GM23248 (cell line): ENCODE measurements around the gene PPDPF. TPM values are rescaled to one million over a fixed set of nuclear protein-coding genes. Genes with fewer than 3 reads are reported as not detected.
"Not testable (repeated sequence)": the region's sequence is repeated elsewhere in the genome, so short reads cannot be mapped to it uniquely, and the experiment has no call there.

Source experiments
- DNase-seq: peaks from one replicate; pipeline ENCODE4 v3.0.0-alpha.2; 2015
- H2AFZ ChIP-seq: fragments of 200-600 bp; sonication (generic); 2 replicates; pipeline ENCODE4 v1.6.1; 2016; ENCODE audit warnings: antibody characterized with exemption
- H3F3A ChIP-seq: fragments of 200-600 bp; sonication (generic); 2 replicates; pipeline ENCODE4 v1.6.1; 2016; ENCODE audit warnings: mild to moderate bottlenecking, antibody characterized with exemption, mixed run types; ENCODE audit not compliant: insufficient read depth
- H3K27ac ChIP-seq: fragments of 200-600 bp; sonication (generic); 2 replicates; pipeline ENCODE4 v1.5.1; 2016; ENCODE audit warnings: mild to moderate bottlenecking
- H3K27me3 ChIP-seq: fragments of 200-600 bp; sonication (generic); replicated peaks from 2 replicates; pipeline ENCODE4 v1.6.1; 2016; ENCODE audit warnings: mild to moderate bottlenecking; ENCODE audit not compliant: insufficient read depth
- H3K36me3 ChIP-seq: fragments of 200-600 bp; sonication (generic); 2 replicates; pipeline ENCODE4 v1.6.1; 2016; ENCODE audit warnings: low read depth, mild to moderate bottlenecking
- H3K4me1 ChIP-seq: fragments of 200-600 bp; sonication (generic); 2 replicates; pipeline ENCODE4 v1.6.1; 2016; ENCODE audit warnings: mild to moderate bottlenecking; ENCODE audit not compliant: insufficient read depth
- H3K4me2 ChIP-seq: fragments of 200-600 bp; sonication (generic); one replicate; pipeline ENCODE4 v1.6.1; 2016; ENCODE audit warnings: mild to moderate bottlenecking; ENCODE audit not compliant: unreplicated experiment
- H3K4me3 ChIP-seq: fragments of 200-600 bp; sonication (generic); 2 replicates; pipeline ENCODE4 v1.5.1; 2016; ENCODE audit warnings: mild to moderate bottlenecking
- H3K79me2 ChIP-seq: fragments of 200-600 bp; sonication (generic); 2 replicates; pipeline ENCODE4 v1.6.1; 2016; ENCODE audit warnings: mild to moderate bottlenecking; ENCODE audit not compliant: insufficient read depth
- H3K9ac ChIP-seq: fragments of 200-600 bp; sonication (generic); 2 replicates; pipeline ENCODE4 v1.6.1; 2016; ENCODE audit warnings: mild to moderate bottlenecking
- H3K9me2 ChIP-seq: fragments of 200-600 bp; sonication (generic); 2 replicates; pipeline ENCODE4 v1.6.1; 2016; ENCODE audit warnings: mixed run types, mild to moderate bottlenecking, moderate library complexity; ENCODE audit not compliant: insufficient read depth
- H3K9me3 ChIP-seq: fragments of 200-600 bp; sonication (generic); one replicate; pipeline ENCODE4 v1.6.1; 2017; ENCODE audit warnings: low read depth
- H4K20me1 ChIP-seq: fragments of 200-600 bp; sonication (generic); 2 replicates; pipeline ENCODE4 v1.6.0; 2016; ENCODE audit not compliant: insufficient read depth
- EZH2 ChIP-seq: fragments of 200-600 bp; sonication (generic); IDR thresholded peaks from 2 replicates; pipeline ENCODE4 v1.6.1; 2018; ENCODE audit warnings: antibody characterized with exemption, mild to moderate bottlenecking; ENCODE audit not compliant: insufficient read depth, poor library complexity, severe bottlenecking
- EZH2phosphoT487 ChIP-seq: fragments of 200-600 bp; sonication (generic); IDR thresholded peaks from 2 replicates; pipeline ENCODE4 v1.6.1; 2018; ENCODE audit warnings: antibody characterized with exemption, moderate library complexity, mild to moderate bottlenecking, low read depth; ENCODE audit not compliant: insufficient read depth
- WGBS, 2 experiments: methylation state at CpG; one replicate each; pipeline ENCODE4 v1.1.6; 2015 to 2017; ENCODE audit warnings: low lambda C conversion rate in 2 of 2, low coverage in 1 of 2; ENCODE audit errors: missing lambda C conversion rate in 2 of 2; 5-methylcytosine and 5-hydroxymethylcytosine counted together
- in situ Hi-C: fragments of 300-500 bp; cut with MboI; formaldehyde crosslinking; loops from 2 replicates; pipeline ENCODE4 v1.15.0; 2020
- polyA plus RNA-seq: library from polyadenylated mRNA; unstranded; fragments of >200 nt; fragmentation: Nextera tagmentation; extraction: Ambion mirVana; gene quantifications from 2 replicates; pipeline ENCODE4 v1.2.1, GENCODE V29; 2016
- total RNA-seq: library from RNA; depleted of rRNA; stranded (reverse); fragments of >200 nt; shearing (Covaris generic); gene quantifications from 2 replicates; pipeline ENCODE4 v1.2.3, GENCODE V29; 2014

Gene PPDPF
- total and polyA plus RNA-seq, 2 experiments from 2014 or later = 170 to 236 TPM

- H3K79me2 ChIP-seq = no peaks in the 10 kb centered on the region
- no peaks in the 10 kb centered on the region for H3F3A ChIP-seq
- no peak overlapping the region for H3K27ac ChIP-seq
- H3K4me2 ChIP-seq = no peak overlapping the region
- no peak overlapping the region for H2AFZ ChIP-seq
- no peak for DNase-seq
- no peaks in the 10 kb centered on the region for H3K4me1 ChIP-seq
- no peak overlapping the region for H3K4me3 ChIP-seq
- no peaks in the 10 kb centered on the region for H3K9me3 ChIP-seq
- no peak overlapping the region for H3K9ac ChIP-seq
- no peaks in the 10 kb centered on the region for H3K36me3 ChIP-seq
- TF ChIP-seq EZH2 (no peak), EZH2phosphoT487 (no peak)
- peaks cover 9% of the 10 kb centered on the region; the same call in 1 of the 2 replicates for H3K27me3 ChIP-seq
- WGBS, 2 experiments = 74 to 75% methylated on average over 33 of the region's 33 CpGs
- H3K9me2 ChIP-seq = no peaks in the 10 kb centered on the region
- in situ Hi-C loops = no loop called here
- no peaks in the 10 kb centered on the region for H4K20me1 ChIP-seq
Measured at GRCh38 chr20:63508072-63508768, 12.3 kb upstream of the PPDPF start.

DNA sequence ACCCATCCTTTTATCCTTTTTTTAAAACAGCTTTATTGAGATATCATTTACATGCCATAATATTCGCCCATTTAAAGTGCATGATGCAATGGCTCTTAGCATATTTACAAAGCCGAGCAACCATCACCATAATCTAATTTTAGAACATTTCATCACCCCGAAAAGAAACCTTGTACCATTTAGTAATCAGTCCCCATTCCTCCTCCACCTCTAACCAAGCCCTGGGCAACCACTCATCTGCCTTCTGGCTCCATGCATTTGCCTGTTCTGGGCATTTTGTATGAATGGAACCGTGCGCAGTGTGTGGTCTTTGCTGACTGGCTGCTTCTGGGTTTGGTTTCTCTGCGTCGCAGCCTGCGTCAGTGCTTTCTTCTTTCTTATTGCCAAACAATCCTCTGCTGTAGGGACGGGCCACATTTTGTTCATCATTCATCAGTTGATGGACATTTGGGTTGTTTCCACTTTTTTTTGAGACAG is 11.4 kb upstream of the PPDPF start:
- Histone ChIP-seq H3F3A (no peaks in the 10 kb centered on the region), H3K4me1 (no peaks in the 10 kb centered on the region), H3K9me3 (no peaks in the 10 kb centered on the region), H3K27ac (no peak overlapping the region), H3K4me3 (no peak overlapping the region), H3K79me2 (no peaks in the 10 kb centered on the region), H3K36me3 (no peaks in the 10 kb centered on the region), H3K9me2 (no peaks in the 10 kb centered on the region), H3K4me2 (no peak overlapping the region), H4K20me1 (no peaks in the 10 kb centered on the region), H2AFZ (no peak overlapping the region), H3K27me3 (peaks cover 6% of the 10 kb centered on the region; the same call in 1 of the 2 replicates), H3K9ac (no peak overlapping the region)
- no peak for TF ChIP-seq EZH2phosphoT487
- no peak for TF ChIP-seq EZH2
- 71 to 75% methylated on average over 9 of the region's 9 CpGs for WGBS, 2 experiments
- in situ Hi-C loops = no loop called here
- DNase-seq = peak; percentile 37

- TF ChIP-seq EZH2 = no peak
- no peak for TF ChIP-seq EZH2phosphoT487
- no peaks in the 10 kb centered on the region for H4K20me1 ChIP-seq
- no peak overlapping the region for H3K9ac ChIP-seq
- H3K4me3 ChIP-seq = no peak overlapping the region
- no peaks in the 10 kb centered on the region for H3K9me3 ChIP-seq
- 87 to 91% methylated on average over 3 of the region's 3 CpGs for WGBS, 2 experiments
- H2AFZ ChIP-seq = no peak overlapping the region
- no peaks in the 10 kb centered on the region for H3K4me1 ChIP-seq
- no peaks in the 10 kb centered on the region for H3K36me3 ChIP-seq
- H3K27ac ChIP-seq = no peak overlapping the region
- DNase-seq = no peak
- no peaks in the 10 kb centered on the region for H3K79me2 ChIP-seq
- no peaks in the 10 kb centered on the region for H3K9me2 ChIP-seq
- in situ Hi-C loops = no loop called here
- no peaks in the 10 kb centered on the region for H3K27me3 ChIP-seq
- H3K4me2 ChIP-seq = no peak overlapping the region
- no peaks in the 10 kb centered on the region for H3F3A ChIP-seq
Measured at GRCh38 chr20:63513207-63513606, 7.4 kb upstream of the PPDPF start.

- H4K20me1 ChIP-seq, H3K79me2 ChIP-seq, H3K27ac ChIP-seq, H3K9me2 ChIP-seq, H3K4me1 ChIP-seq, H3K9ac ChIP-seq, H3K4me2 ChIP-seq, H3F3A ChIP-seq, in situ Hi-C loops, H3K4me3 ChIP-seq, DNase-seq, H3K27me3 ChIP-seq, H3K36me3 ChIP-seq, H2AFZ ChIP-seq, H3K9me3 ChIP-seq: not testable (repeated sequence)
- 73 to 80% methylated on average over 8 to 10 of the region's 10 CpGs for WGBS, 2 experiments
Measured at GRCh38 chr20:63514520-63514919, 6.0 kb upstream of the PPDPF start.
